Ishikawa (cell line): Measurements from ENCODE around the gene MYF6.
A peak's percentile ranks its signal among the peaks of the same experiment; 100 is the strongest.

ENCODE experiments used
- CEBPB ChIP-seq: IDR thresholded peaks from 2 replicates; pipeline ENCODE4 v1.6.1; 2012
- CREB1 ChIP-seq: IDR thresholded peaks from 2 replicates; pipeline ENCODE4 v1.6.1; 2012; ENCODE audit warnings: low read depth
- EGR1 ChIP-seq: IDR thresholded peaks from 2 replicates; pipeline ENCODE4 v1.6.1; 2012
- EP300 ChIP-seq: IDR thresholded peaks from 2 replicates; pipeline ENCODE4 v1.6.1; 2012; ENCODE audit warnings: borderline replicate concordance
- FOXM1 ChIP-seq: IDR thresholded peaks from 2 replicates; pipeline ENCODE4 v1.6.1; 2012; ENCODE audit warnings: low read depth, borderline replicate concordance
- MAX ChIP-seq: IDR thresholded peaks from 2 replicates; pipeline ENCODE4 v1.6.1; 2012
- NFIC ChIP-seq: IDR thresholded peaks from 2 replicates; pipeline ENCODE4 v1.6.1; 2012
- RAD21 ChIP-seq: IDR thresholded peaks from 2 replicates; pipeline ENCODE4 v1.6.1; 2012; ENCODE audit warnings: low read depth
- REST ChIP-seq: IDR thresholded peaks from 2 replicates; pipeline ENCODE4 v1.6.1; 2012; ENCODE audit warnings: low read depth, mild to moderate bottlenecking
- TAF1 ChIP-seq: IDR thresholded peaks from 2 replicates; pipeline ENCODE4 v1.6.1; 2012; ENCODE audit warnings: low read depth, mild to moderate bottlenecking
- TCF12 ChIP-seq: IDR thresholded peaks from 2 replicates; pipeline ENCODE4 v1.6.1; 2012; ENCODE audit warnings: low read depth
- TEAD4 ChIP-seq: IDR thresholded peaks from 2 replicates; pipeline ENCODE4 v1.6.1; 2012
- USF1 ChIP-seq: IDR thresholded peaks from 2 replicates; pipeline ENCODE4 v1.6.1; 2012
- YY1 ChIP-seq: IDR thresholded peaks from 2 replicates; pipeline ENCODE4 v1.6.1; 2012; ENCODE audit warnings: low read depth
- ZBTB7A ChIP-seq: IDR thresholded peaks from 2 replicates; pipeline ENCODE4 v1.6.1; 2012; ENCODE audit warnings: low read depth

The MYF6 gene

GRCh38 chr12:80708259-80708974 lies 983 bp downstream of the MYF6 start:
- no peak for TF ChIP-seq EGR1
- no peak for TF ChIP-seq EP300
- TF ChIP-seq MAX = no peak
- TF ChIP-seq TEAD4 = no peak
- TF ChIP-seq REST = no peak
- TF ChIP-seq FOXM1 = no peak
- TF ChIP-seq YY1 = no peak
- TF ChIP-seq TCF12 = no peak
- no peak for TF ChIP-seq ZBTB7A

- TF ChIP-seq YY1 = no peak
Observed at GRCh38 chr12:80708975-80709328, 1.5 kb downstream of the MYF6 start.

- TF ChIP-seq EGR1 (no peak), RAD21 (peak; percentile 42)
Observed at GRCh38 chr12:80709811-80710726, 2.6 kb downstream of the MYF6 start.

- TF ChIP-seq FOXM1 (no peak), MAX (no peak), TCF12 (no peak), REST (no peak), EGR1 (no peak), CREB1 (no peak), RAD21 (no peak), TEAD4 (no peak), ZBTB7A (no peak), USF1 (no peak), TAF1 (no peak)
Observed at GRCh38 chr12:80710727-80711449, 3.5 kb downstream of the MYF6 start.

- TF ChIP-seq EP300 (no peak), EGR1 (no peak), USF1 (no peak), NFIC (no peak), RAD21 (no peak), CEBPB (no peak), ZBTB7A (no peak), TCF12 (no peak), TEAD4 (no peak), FOXM1 (no peak), MAX (no peak)
Observed at GRCh38 chr12:80711866-80712265, 4.4 kb downstream of the MYF6 start.
